Endothelial cell (in vitro differentiated cells): ENCODE measurements around the gene METTL22. TPM values are rescaled to one million over a fixed set of nuclear protein-coding genes. Genes with fewer than 3 reads are reported as not detected.

Experiments
- DNase-seq: peaks from one replicate; pipeline ENCODE4 v3.0.0; 2021; ENCODE audit warnings: low spot score
- H3K27ac Mint-ChIP-seq: one replicate; pipeline ENCODE4 v1.8.0; 2021; ENCODE audit warnings: mixed read lengths, inconsistent platforms; ENCODE audit not compliant: unreplicated experiment
- H3K27me3 Mint-ChIP-seq: one replicate; pipeline ENCODE4 v1.8.0; 2021; ENCODE audit warnings: mild to moderate bottlenecking, moderate library complexity, mixed read lengths, inconsistent platforms; ENCODE audit not compliant: unreplicated experiment
- H3K36me3 Mint-ChIP-seq: one replicate; pipeline ENCODE4 v1.8.0; 2021; ENCODE audit warnings: mild to moderate bottlenecking, low read depth, mixed read lengths, inconsistent platforms; ENCODE audit not compliant: unreplicated experiment
- H3K4me1 Mint-ChIP-seq: one replicate; pipeline ENCODE4 v1.8.0; 2021; ENCODE audit warnings: mild to moderate bottlenecking, mixed read lengths, inconsistent platforms; ENCODE audit not compliant: unreplicated experiment
- H3K4me3 Mint-ChIP-seq: one replicate; pipeline ENCODE4 v1.8.0; 2021; ENCODE audit warnings: mild to moderate bottlenecking, mixed read lengths, inconsistent platforms; ENCODE audit not compliant: unreplicated experiment
- H3K9me3 Mint-ChIP-seq: one replicate; pipeline ENCODE4 v1.8.0; 2021; ENCODE audit warnings: mixed read lengths, inconsistent platforms; ENCODE audit not compliant: unreplicated experiment
- total RNA-seq: library from RNA; stranded (reverse); fragmentation: NEBNext Ultra II Directional; extraction: Animal tissue kit (Norgen Biotek cat#: 25700); gene quantifications from one replicate; pipeline ENCODE4 v1.2.1, GENCODE V29; 2021; ENCODE audit not compliant: unreplicated experiment
- TF ChIP-seq, protein P1 (sequence below): fragments of 200-600 bp; sonication (generic); IDR thresholded peaks from one replicate; pipeline ENCODE4 v1.5.0; 2021; ENCODE audit warnings: antibody characterized with exemption; ENCODE audit not compliant: unreplicated experiment

Gene METTL22
- total RNA-seq, 1 donor from 2014 or later: 39.6 TPM

DNA sequence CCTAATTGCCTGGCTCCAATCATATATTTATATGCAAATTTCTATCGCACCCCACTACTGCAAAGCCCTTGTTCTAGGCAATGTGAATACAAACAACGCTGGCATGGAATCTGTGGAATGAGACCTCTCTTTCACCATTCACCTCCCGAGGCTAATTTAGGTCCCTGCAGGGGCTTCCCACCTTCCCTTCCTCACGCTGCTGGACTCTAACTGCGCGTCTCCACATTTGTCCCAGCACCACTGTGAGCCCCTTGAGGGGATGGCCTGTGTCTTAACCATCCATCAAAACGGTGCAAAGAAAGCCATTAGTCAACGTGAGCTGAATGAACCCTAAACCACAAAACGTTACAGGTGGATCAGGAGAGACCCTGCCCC, 32.8 kb upstream of the METTL22 start:
- H3K4me1 Mint-ChIP-seq: peaks cover 5% of the 10 kb centered on the region
- H3K9me3 Mint-ChIP-seq: no peaks in the 10 kb centered on the region
- H3K27me3 Mint-ChIP-seq: peaks cover 7% of the 10 kb centered on the region
- H3K36me3 Mint-ChIP-seq: no peaks in the 10 kb centered on the region
- no peak for DNase-seq
- no peak overlapping the region for H3K4me3 Mint-ChIP-seq
- TF ChIP-seq, protein P1, sequence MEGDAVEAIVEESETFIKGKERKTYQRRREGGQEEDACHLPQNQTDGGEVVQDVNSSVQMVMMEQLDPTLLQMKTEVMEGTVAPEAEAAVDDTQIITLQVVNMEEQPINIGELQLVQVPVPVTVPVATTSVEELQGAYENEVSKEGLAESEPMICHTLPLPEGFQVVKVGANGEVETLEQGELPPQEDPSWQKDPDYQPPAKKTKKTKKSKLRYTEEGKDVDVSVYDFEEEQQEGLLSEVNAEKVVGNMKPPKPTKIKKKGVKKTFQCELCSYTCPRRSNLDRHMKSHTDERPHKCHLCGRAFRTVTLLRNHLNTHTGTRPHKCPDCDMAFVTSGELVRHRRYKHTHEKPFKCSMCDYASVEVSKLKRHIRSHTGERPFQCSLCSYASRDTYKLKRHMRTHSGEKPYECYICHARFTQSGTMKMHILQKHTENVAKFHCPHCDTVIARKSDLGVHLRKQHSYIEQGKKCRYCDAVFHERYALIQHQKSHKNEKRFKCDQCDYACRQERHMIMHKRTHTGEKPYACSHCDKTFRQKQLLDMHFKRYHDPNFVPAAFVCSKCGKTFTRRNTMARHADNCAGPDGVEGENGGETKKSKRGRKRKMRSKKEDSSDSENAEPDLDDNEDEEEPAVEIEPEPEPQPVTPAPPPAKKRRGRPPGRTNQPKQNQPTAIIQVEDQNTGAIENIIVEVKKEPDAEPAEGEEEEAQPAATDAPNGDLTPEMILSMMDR: no peak
- no peak overlapping the region for H3K27ac Mint-ChIP-seq

DNA sequence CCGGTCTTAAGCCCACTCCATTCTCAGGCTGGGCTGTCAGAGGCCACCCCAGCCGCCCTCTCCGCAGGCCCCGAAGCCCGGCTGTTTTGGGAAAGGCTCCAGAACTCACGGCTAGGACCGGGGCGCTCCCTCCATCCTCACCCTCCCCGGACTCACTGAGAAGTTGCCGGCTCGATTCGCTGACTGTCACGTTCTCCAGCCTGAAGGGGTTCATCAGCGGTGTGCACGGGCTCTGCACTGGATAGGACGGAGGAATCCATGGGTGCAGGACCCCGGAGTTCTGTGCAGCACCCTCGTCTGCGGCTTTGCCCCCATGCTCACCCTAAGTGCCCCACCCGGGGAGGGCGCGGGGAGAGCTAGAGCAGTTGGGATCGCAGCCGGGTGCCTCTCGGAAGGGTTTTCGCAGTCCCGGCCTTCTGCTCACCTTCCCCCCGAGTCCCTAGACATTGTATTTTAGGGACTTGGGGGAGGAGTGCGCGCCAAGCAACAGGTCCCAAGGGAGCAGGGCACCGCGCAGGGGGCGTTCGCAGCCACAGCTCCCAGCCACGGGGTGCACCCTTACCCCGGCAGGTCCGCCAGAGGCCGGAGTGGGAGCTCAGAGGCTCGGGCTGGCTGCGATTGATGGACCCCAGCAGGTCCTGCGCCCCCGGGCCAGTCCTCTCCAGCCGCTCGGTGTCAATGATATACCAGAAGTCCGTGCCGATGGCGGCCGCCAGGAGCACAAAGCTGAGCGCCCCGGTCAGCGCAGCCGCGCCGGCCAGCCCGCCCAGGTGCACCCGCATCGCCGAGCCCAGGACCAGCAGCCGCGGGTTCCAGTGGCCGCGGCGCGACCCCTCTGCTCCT, 32.2 kb upstream of the METTL22 start:
- peak; percentile 37 for DNase-seq
- no peaks in the 10 kb centered on the region for H3K9me3 Mint-ChIP-seq
- TF ChIP-seq, protein P1: no peak
- H3K36me3 Mint-ChIP-seq: no peaks in the 10 kb centered on the region
- H3K27ac Mint-ChIP-seq: no peak overlapping the region
- H3K4me1 Mint-ChIP-seq: peaks cover 5% of the 10 kb centered on the region
- peaks cover 7% of the 10 kb centered on the region for H3K27me3 Mint-ChIP-seq
- no peak overlapping the region for H3K4me3 Mint-ChIP-seq

DNA sequence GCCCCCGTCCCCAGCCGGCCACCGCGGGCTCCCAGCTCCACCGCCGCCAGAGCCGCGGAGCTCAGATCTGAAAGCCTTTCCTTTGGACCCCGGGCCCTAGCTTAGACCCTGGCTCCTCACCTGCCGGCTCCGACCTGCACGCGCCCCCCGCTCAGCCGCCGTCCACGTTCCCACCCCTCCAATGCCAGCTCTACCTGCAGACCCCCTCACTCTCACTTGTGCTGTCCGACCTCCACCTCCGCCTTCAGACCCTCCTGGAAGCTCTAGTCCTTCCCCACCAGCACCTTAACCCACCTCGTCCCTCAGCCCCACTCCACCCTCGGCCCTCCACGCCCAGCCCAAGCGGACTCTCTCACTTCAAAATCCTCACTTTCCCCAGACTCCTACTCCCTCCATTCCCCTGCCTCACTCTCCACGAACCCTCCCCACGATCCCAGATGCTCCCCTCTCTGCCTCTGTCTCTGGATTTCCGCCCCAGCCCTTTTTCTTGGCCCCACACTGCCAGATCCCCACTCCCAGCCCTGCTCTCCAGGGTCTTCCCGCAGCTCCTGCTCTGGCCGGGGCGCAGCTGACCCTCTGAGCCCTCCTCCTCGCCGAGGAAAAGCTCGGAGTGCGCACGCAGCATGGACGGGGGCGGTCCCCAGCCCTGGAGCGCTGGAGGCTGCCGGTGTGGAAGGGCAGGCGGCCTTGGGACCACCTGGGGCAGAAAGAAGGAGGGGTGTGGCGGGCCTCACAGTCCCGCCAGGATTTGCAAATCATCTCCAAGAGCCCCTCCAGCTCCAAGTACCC, 31.4 kb upstream of the METTL22 start, which contains the start of gene TMEM114:
TSS of gene TMEM114 (minus strand) at position 612 of the 789 bp plus-strand sequence. CDS start 673 bp downstream, outside the sequence.
- TF ChIP-seq, protein P1: no peak
- no peaks in the 10 kb centered on the region for H3K36me3 Mint-ChIP-seq
- H3K27me3 Mint-ChIP-seq: peaks cover 7% of the 10 kb centered on the region
- peaks cover 5% of the 10 kb centered on the region for H3K4me1 Mint-ChIP-seq
- DNase-seq: no peak
- no peak within 1 kb of the TSS for H3K27ac Mint-ChIP-seq
- H3K9me3 Mint-ChIP-seq: no peaks in the 10 kb centered on the region
- no peak within 1 kb of the TSS for H3K4me3 Mint-ChIP-seq

DNA sequence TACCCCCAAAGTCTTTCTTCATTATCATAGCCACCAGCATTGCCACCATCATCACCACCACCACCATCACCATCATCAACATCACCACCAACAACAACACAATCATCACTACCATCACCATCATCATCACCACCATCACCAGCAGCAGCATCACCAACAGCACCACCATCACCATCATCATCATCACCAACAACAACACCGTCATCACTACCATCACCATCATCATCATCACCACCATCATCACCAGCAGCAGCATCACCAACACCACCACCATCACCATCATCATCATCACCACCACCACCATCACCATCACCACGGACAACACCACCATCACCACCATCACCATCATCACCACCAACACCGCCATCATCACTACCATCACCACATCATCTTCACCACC, 30.7 kb upstream of the METTL22 start:
- TF ChIP-seq, protein P1: no peak
- Mint-ChIP-seq H3K4me3 (no peak overlapping the region), H3K4me1 (peaks cover 5% of the 10 kb centered on the region)

More for the DNA sequence above, 30.7 kb upstream of the METTL22 start:
- Mint-ChIP-seq H3K27me3 (peaks cover 7% of the 10 kb centered on the region), H3K36me3 (no peaks in the 10 kb centered on the region), H3K9me3 (no peaks in the 10 kb centered on the region), H3K27ac (no peak overlapping the region)
- DNase-seq: no peak
